ENCODE data around the gene ATXN3.

Gene ATXN3

DNA sequence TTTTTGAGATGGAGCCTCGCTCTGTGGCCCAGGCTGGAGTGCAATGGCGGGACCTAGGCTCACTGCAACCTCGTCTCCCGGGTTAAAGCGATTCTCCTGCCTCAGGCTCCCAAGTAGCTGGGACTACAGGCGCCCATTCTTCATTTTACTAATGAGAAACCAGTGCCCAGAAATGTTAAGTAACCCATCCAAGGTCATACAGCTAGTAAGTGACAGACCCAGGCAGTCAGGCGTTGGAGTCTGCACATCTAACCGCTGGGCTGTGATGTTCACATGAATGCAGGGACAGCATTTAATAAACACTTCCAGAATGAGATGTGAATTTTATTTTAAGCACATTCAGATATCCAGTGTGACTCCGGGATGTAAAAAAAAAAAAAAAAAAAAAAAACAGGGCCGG is 65.2 kb downstream of the ATXN3 start:
- Histone ChIP-seq H4K20me1 (peaks cover 13 to 33% (median 27%) of the 10 kb centered on the region in 11 experiments; a peak in 20 of 22 replicates), H3K36me3 (peaks cover 12 to 33% (median 21%) of the 10 kb centered on the region in 11 experiments; a peak in 20 of 22 replicates), H3K9ac (peak overlapping the region in 10 of 11 experiments; percentile 91 to 98 (median 94); a peak in 10 of 22 replicates), H3K27me3 (no peaks in the 10 kb centered on the region), H3K9me3 (replicated peaks in 1 of 11) (peaks cover 16 to 25% (median 20%) of the 10 kb centered on the region in 11 experiments), H3K4me1 (peaks cover 25 to 37% (median 32%) of the 10 kb centered on the region in 10 experiments), H3K27ac (peak overlapping the region in 2 of 11 experiments; percentile 95; a peak in 2 of 22 replicates), H3K4me3 (peak overlapping the region in 8 of 10 experiments; percentile 78 to 96 (median 85); a peak in 11 of 20 replicates), H3K4me2 (peak overlapping the region; percentile 83 to 100 (median 90))
- no peak for TF ChIP-seq Cebpa-rat (IDR thresholded peaks at IDR 0.05)

GRCh38 chr14:92040431-92041051 is 65.8 kb downstream of the ATXN3 start:
- H3K9ac ChIP-seq: peak overlapping the region; percentile 91 to 99 (median 95)
- peaks cover 7 to 27% (median 15%) of the 10 kb centered on the region in 11 experiments; a peak in 17 of 22 replicates for H3K36me3 ChIP-seq
- H3K27ac ChIP-seq: peak overlapping the region; percentile 94 to 98 (median 95)
- H4K20me1 ChIP-seq: peaks cover 19 to 39% (median 34%) of the 10 kb centered on the region in 11 experiments; a peak in 20 of 22 replicates
- H3K9me3 ChIP-seq (replicated peaks in 1 of 11): peaks cover 10 to 18% (median 14%) of the 10 kb centered on the region in 11 experiments; a peak in 21 of 22 replicates
- peaks cover 25 to 37% (median 33%) of the 10 kb centered on the region in 10 experiments for H3K4me1 ChIP-seq
- no peaks in the 10 kb centered on the region for H3K27me3 ChIP-seq
- H3K4me2 ChIP-seq: peak overlapping the region; percentile 83 to 100 (median 90)
- H3K4me3 ChIP-seq: peak overlapping the region; percentile 76 to 96 (median 84)
- no peak for TF ChIP-seq Cebpa-rat (IDR thresholded peaks at IDR 0.05)

GRCh38 chr14:92039719-92040430 is 66.5 kb downstream of the ATXN3 start, which contains the start of gene TRIP11:
Gene TRIP11, minus strand, starts transcription at chr14:92040059. Its CDS starts 374 bp downstream, at chr14:92039685.
- Histone ChIP-seq H3K9ac (peak within 1 kb of the TSS; percentile 91 to 99 (median 95)), H3K27ac (peak within 1 kb of the TSS; percentile 94 to 98 (median 95)), H3K4me3 (peak within 1 kb of the TSS; percentile 76 to 96 (median 84)), H3K36me3 (peaks cover 3 to 24% (median 16%) of the 10 kb centered on the region in 11 experiments; a peak in 17 of 22 replicates), H3K9me3 (replicated peaks in 1 of 11) (peaks cover 3 to 12% (median 7%) of the 10 kb centered on the region in 11 experiments; a peak in 20 of 22 replicates), H3K4me2 (peak within 1 kb of the TSS; percentile 83 to 100 (median 92)), H4K20me1 (peaks cover 21 to 44% (median 40%) of the 10 kb centered on the region in 11 experiments; a peak in 20 of 22 replicates), H3K4me1 (peaks cover 25 to 37% (median 33%) of the 10 kb centered on the region in 10 experiments), H3K27me3 (no peaks in the 10 kb centered on the region)
- no peak for TF ChIP-seq Cebpa-rat (IDR thresholded peaks at IDR 0.05)

- Histone ChIP-seq H3K4me3 (peak overlapping the region; percentile 76 to 96 (median 84)), H3K27ac (peak overlapping the region; percentile 94 to 98 (median 95)), H3K9me3 (replicated peaks in 1 of 11) (peaks cover 0 to 5% (median under 1%) of the 10 kb centered on the region in 11 experiments; a peak in 6 of 22 replicates), H3K4me2 (peak overlapping the region; percentile 81 to 100 (median 92)), H3K36me3 (peaks cover 0 to 27% (median 18%) of the 10 kb centered on the region in 11 experiments; a peak in 17 of 22 replicates), H3K9ac (peak overlapping the region; percentile 91 to 99 (median 95)), H3K4me1 (peaks cover 25 to 37% (median 33%) of the 10 kb centered on the region in 10 experiments), H4K20me1 (peaks cover 21 to 51% (median 45%) of the 10 kb centered on the region in 11 experiments; a peak in 20 of 22 replicates), H3K27me3 (no peaks in the 10 kb centered on the region)
- TF ChIP-seq Cebpa-rat (IDR thresholded peaks at IDR 0.05): no peak
Measured at GRCh38 chr14:92039063-92039718, 67.2 kb downstream of the ATXN3 start.

- Histone ChIP-seq H3K4me1 (peaks cover 25 to 37% (median 33%) of the 10 kb centered on the region in 10 experiments), H3K4me3 (peak overlapping the region; percentile 76 to 96 (median 84)), H4K20me1 (peaks cover 28 to 62% (median 53%) of the 10 kb centered on the region in 11 experiments; a peak in 20 of 22 replicates), H3K27me3 (no peaks in the 10 kb centered on the region), H3K4me2 (peak overlapping the region; percentile 81 to 100 (median 92)), H3K36me3 (peaks cover 2 to 37% (median 26%) of the 10 kb centered on the region in 11 experiments; a peak in 17 of 22 replicates), H3K27ac (no peak overlapping the region; a peak in 1 of 22 replicates), H3K9me3 (replicated peaks in 1 of 11) (peaks cover 0 to 7% (median 0%) of the 10 kb centered on the region in 11 experiments; a peak in 1 of 22 replicates), H3K9ac (peak overlapping the region; percentile 91 to 99 (median 95); a peak in 21 of 22 replicates)
- TF ChIP-seq Cebpa-rat (IDR thresholded peaks at IDR 0.05): no peak
Measured at GRCh38 chr14:92037989-92038388, 68.4 kb downstream of the ATXN3 start.

DNA sequence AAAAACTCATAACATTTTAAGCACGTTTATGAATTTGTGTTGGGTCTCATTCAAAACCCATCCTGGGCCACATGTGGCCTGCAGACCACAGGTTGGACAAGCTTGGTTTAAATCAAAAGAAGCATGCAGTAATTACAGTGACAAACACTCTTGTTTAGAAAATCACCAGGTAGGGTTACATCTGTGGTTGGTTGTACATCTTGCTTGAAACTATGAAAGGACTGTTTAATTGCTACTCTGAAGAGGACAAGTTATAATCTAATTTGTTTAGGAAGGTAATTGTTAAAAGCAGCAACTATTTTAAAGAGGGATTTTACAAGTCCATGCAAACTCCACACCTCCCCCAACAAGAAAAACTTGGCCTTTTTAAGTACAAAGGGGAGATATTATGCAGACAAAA is 70.5 kb downstream of the ATXN3 start:
- Histone ChIP-seq H4K20me1 (peaks cover 28 to 62% (median 54%) of the 10 kb centered on the region in 11 experiments; a peak in 20 of 22 replicates), H3K9me3 (replicated peaks in 1 of 11) (peaks cover 0 to 7% (median 0%) of the 10 kb centered on the region in 11 experiments; a peak in 1 of 22 replicates), H3K4me2 (no peak overlapping the region), H3K36me3 (peaks cover 21 to 58% (median 47%) of the 10 kb centered on the region in 11 experiments), H3K4me3 (no peak overlapping the region), H3K27ac (no peak overlapping the region), H3K9ac (no peak overlapping the region), H3K4me1 (peaks cover 21 to 32% (median 28%) of the 10 kb centered on the region in 10 experiments), H3K27me3 (no peaks in the 10 kb centered on the region)
- no peak for TF ChIP-seq Cebpa-rat (IDR thresholded peaks at IDR 0.05)

DNA sequence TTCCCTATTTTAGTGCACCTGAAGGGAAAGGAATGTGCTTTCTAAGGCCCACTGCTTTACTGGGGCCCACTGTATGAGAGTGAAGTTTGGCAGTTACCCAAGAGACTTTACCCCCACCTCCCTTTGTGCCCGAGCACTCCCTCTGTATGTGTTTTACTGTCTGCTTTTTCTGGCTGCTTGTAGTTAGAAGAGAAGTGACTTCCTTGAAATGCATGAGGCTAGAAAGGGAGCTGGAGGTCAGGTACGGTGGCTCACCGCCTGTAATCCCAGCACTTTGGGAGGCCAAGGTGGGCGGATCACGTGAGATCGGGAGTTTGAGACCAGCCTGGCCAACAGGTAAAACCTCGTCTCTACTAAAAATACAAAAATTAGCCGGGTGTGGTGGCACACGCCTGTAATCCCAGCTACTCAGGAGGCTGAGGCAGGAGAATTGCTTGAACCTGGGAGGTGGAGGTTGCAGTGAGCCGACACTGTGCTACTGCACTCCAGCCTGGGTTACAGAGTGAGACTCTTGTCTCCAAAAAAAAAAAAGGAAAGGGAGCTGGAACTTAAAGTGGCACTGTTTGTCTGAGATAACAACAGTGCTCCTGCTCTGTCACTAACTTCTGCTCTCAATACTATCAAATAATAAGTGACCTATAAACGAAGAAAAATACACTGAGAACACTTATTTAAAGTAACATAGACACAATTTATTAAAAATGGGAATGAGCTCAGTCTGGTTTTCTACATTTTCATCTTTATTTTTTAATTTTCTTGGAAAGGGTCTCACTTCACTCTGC is 72.3 kb downstream of the ATXN3 start:
- Histone ChIP-seq H3K4me3 (no peak overlapping the region), H4K20me1 (peaks cover 28 to 62% (median 53%) of the 10 kb centered on the region in 11 experiments; a peak in 20 of 22 replicates), H3K4me1 (peaks cover 16 to 27% (median 22%) of the 10 kb centered on the region in 10 experiments), H3K27ac (no peak overlapping the region), H3K4me2 (no peak overlapping the region), H3K9me3 (replicated peaks in 1 of 11) (peaks cover 0 to 7% (median 0%) of the 10 kb centered on the region in 11 experiments; a peak in 1 of 22 replicates), H3K27me3 (no peaks in the 10 kb centered on the region), H3K9ac (no peak overlapping the region), H3K36me3 (peaks cover 38 to 75% (median 64%) of the 10 kb centered on the region in 11 experiments)
- TF ChIP-seq Cebpa-rat (IDR thresholded peaks at IDR 0.05): no peak

Measured in BLaER1 treated with 17β-estradiol and CSF1 and Interleukin-3, amounts not matched to agents 10 nM and 100 nM (cell line).